Stimulated activated CD4-positive, alpha-beta T cell treated with anti-CD3 and anti-CD28 coated beads, Interleukin-1b, Interleukin-23, amount 100 ng/mL, for 24 hours (primary cell): ENCODE results near the gene PDE2A.
"Not testable (repeated sequence)": the region's sequence is repeated elsewhere in the genome, so short reads cannot be mapped to it uniquely, and the experiment has no call there.

Source experiments
- DNase-seq, 4 experiments: peaks; one replicate each; pipeline ENCODE4 v3.0.0-alpha.2; 2020; ENCODE audit warnings: low read depth in 4 of 4, low spot score in 1 of 4

Gene PDE2A

GRCh38 chr11:72578991-72579815 is 95.0 kb downstream of the PDE2A start:
- no peak for DNase-seq

- DNase-seq, result no peak
Observed at GRCh38 chr11:72578566-72578965, 95.7 kb downstream of the PDE2A start.

GRCh38 chr11:72578051-72578450 is 96.2 kb downstream of the PDE2A start:
- DNase-seq, result no peak

DNA sequence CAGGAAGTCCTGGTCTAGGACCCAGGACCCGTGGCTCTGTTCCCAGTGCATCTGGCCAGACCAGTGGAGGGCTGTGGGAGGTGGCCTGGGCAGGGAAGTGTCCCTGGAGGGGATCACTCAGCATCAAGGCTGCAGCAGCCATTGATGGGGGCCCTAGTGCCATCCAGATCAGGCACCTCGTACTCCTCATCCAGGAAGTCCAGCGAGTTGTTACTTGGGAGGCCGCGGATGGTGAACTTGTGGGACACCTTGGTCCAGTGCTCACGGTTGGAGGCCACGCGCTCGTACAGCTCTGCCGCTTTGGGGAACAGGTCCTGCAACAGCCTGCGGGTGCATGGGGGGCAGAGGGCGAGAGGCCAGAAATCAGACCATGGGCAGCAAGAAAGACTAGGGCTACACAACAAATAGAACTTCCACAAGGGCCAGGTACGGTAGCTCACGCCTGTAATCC is 96.9 kb downstream of the PDE2A start:
- no peak for DNase-seq

GRCh38 chr11:72576661-72577060 is 97.6 kb downstream of the PDE2A start:
- no peak for DNase-seq

DNA sequence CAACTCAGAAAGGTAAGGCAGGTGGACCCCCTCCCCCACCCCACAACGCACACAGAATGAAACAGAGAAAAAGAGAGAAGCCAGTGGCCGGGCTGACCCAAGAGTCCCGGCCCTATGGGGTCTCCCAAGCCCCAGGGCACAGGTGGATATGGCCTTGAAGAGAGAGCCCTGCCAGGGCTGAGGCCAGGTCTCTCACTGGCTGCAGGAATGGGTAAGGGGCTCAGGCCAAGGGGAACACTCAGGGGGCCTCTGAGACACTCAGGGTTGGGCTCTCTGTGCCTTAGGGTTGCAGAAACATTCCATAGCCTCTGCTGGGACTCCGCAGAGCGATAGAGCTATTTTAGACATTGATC is 98.0 kb downstream of the PDE2A start:
- DNase-seq, result no peak

GRCh38 chr11:72575533-72576242 is 98.5 kb downstream of the PDE2A start:
- no peak for DNase-seq

DNA sequence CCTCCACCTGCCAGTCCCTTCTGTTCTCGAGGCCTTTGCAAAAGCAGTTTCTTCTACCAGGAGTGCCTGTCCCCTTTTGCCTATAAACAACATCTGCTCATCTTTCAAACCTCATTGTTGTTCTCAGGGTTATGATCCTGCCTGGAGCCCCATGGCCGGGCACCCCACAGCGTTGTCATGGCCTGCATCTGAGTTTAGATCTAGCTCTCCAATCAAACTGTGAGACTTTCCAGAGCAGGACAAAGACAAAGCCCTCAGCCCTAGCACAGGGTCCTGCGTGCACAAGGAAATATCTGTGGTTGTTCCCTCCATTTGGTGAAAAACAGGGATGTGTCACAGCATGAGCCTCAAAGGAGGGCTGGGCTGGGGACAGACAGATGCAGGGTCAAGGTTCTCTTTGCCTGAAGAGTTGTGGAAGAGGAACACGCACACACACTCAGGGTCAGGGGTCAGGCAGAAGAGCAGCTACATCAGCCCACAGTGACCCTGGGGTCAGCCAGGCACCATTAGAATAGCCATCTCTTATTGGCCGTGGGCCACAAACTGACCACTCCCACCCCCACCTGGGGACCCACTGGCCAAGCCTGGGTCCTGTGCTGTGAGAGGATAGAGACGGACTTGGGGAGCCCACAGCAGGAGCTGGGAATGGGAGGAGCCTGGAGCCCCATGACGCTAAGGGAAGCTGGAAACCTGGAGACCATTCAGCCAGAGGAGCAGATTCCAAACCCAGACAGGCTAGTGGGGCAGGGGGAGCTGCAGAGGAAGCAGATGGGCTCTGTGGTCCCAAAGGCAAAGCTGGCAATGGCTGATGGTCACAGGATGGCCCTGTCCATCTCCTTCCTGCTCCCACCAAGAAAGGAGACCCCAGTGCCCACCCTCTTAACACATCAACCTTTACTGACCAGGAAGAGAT is 99.4 kb downstream of the PDE2A start:
- no peak for DNase-seq

GRCh38 chr11:72573855-72574445 is 100.3 kb downstream of the PDE2A start:
- no peak for DNase-seq

- no peak for DNase-seq
Observed at GRCh38 chr11:72573072-72573854, 101.0 kb downstream of the PDE2A start.

GRCh38 chr11:72572540-72572939 is 101.7 kb downstream of the PDE2A start:
- not testable (repeated sequence) for DNase-seq

DNA sequence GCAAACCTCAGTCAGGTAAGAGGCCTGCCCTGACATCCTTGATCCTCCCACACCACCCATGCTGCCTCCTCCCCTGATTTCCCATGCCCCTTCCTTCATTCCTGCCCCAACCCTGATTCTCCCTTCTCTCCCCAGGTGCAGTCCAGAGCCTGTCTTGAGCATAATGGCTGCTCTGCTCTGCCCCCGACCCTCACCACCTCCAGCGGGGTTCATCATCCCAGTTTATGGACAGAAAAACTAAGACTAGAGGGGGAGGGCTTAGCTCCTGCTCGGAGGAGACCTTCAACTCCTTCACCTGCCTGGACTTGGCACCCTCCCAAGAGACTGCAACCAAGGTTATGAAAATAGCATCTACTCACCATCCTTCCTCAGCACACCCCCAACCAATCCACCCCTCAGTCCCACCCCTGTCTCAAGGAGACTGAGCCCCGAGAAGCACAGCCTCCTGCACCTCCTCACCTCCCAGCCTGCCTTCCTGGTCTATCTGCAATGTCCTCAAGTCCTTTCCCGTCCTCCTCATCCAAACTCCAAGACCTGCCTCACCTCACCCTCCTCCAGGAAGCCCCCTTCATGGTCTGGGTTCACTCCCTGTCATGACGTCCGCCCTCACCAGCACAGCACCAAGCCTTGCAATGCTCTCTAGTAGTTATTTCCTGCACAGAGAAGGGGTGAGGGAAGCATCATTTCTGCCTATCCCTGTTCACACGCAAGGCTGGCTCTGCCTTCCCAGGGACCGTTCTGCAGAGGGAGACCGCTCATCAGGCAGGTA is 103.1 kb downstream of the PDE2A start:
- DNase-seq, result no peak

GRCh38 chr11:72569966-72570892 is 104.0 kb downstream of the PDE2A start:
- no peak for DNase-seq

DNA sequence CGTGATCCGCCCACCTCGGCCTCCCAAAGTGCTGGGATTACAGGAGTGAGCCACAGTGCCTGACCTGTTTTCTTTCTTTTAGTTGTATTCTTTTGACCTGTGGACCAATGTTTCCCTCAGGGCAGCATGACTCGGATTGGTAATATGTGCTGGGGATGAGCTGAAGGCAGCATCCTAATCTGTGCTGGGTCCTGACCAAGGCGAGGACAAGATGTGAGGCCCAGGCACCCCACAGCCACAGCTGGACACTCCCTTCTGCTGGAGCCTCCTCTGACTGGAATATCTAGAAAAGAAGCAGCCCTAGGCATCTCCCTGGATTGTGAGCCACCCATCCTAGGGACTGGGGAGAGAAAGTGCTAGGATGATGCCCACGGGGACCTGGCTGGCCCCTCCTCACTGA is 105.4 kb downstream of the PDE2A start:
- DNase-seq, result no peak

- DNase-seq, result no peak
Observed at GRCh38 chr11:72562431-72562830, 111.8 kb downstream of the PDE2A start.

- DNase-seq, result no peak
Observed at GRCh38 chr11:72561856-72562255, 112.4 kb downstream of the PDE2A start.

DNA sequence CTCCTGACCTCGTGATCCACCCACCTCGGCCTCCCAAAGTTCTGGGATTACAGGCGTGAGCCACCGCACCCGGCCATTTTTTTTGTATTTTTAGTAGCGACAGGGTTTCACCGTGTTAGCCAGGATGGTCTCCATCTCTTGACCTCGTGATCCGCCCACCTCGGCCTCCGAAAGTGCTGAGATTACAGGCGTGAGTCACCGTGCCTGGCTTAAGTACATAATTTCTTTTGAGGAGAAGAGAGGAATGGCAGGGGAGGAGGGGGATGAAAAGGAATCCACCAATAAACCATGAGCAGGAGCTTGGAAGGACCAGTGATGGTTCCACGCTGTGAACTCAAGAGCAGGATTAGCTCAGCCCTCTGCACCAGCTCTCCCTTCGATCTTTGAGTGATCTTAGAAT is 113.4 kb downstream of the PDE2A start:
- DNase-seq, result not testable (repeated sequence)

DNA sequence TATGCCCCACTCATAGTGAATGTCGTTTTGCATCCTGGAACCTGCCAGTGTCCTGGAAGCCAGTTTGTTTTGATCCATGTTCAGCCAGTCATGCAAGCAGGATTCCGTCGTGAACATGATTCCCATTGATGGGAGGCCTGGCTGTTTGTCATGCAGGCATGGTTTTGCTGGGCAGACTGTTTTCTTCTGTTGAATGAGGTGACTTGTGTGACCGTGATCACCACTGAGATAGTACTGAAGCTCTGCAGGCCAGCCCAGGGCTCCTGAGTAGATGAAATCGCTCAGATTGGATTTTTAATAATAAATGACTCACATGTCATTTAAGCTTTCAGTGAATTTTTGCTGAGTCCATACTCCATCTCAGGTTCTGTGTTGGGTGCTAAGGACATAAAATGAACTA is 117.8 kb downstream of the PDE2A start:
- no peak for DNase-seq
